GM21737 (cell line): Measurements from ENCODE around the gene TP53RK.
"Not testable (repeated sequence)": the region's sequence is repeated elsewhere in the genome, so short reads cannot be mapped to it uniquely, and the experiment has no call there.

Experiments
- ATAC-seq: cut with Tn5 transposase; IDR thresholded peaks from one replicate; pipeline ENCODE4 v1.9.1; 2021; ENCODE audit warnings: mild to moderate bottlenecking, moderate library complexity; ENCODE audit not compliant: unreplicated experiment

Gene TP53RK

GRCh38 chr20:46683939-46684750 is 5.1 kb downstream of the TP53RK start:
- no peak for ATAC-seq

GRCh38 chr20:46683668-46683938 is 5.6 kb downstream of the TP53RK start:
- no peak for ATAC-seq

- ATAC-seq = no peak
These were observed 6.1 kb downstream of the TP53RK start for GRCh38 chr20:46683011-46683667.

GRCh38 chr20:46682063-46682821 is 7.0 kb downstream of the TP53RK start:
- no peak for ATAC-seq

GRCh38 chr20:46681032-46681854 is 8.0 kb downstream of the TP53RK start:
- no peak for ATAC-seq

GRCh38 chr20:46680684-46681031 is 8.6 kb downstream of the TP53RK start:
- ATAC-seq = no peak

- no peak for ATAC-seq
These were observed 10.7 kb downstream of the TP53RK start for GRCh38 chr20:46678516-46678915.

GRCh38 chr20:46677608-46678007 is 11.6 kb downstream of the TP53RK start:
- no peak for ATAC-seq

- not testable (repeated sequence) for ATAC-seq
These were observed 12.5 kb downstream of the TP53RK start for GRCh38 chr20:46676649-46677316.

GRCh38 chr20:46674253-46675083 is 14.8 kb downstream of the TP53RK start:
- no peak for ATAC-seq

GRCh38 chr20:46673394-46674252 is 15.6 kb downstream of the TP53RK start:
- no peak for ATAC-seq

- no peak for ATAC-seq
These were observed 16.6 kb downstream of the TP53RK start for GRCh38 chr20:46672543-46673148.

GRCh38 chr20:46671866-46672542 is 17.2 kb downstream of the TP53RK start:
- no peak for ATAC-seq

GRCh38 chr20:46670585-46671584 is 18.4 kb downstream of the TP53RK start:
- no peak for ATAC-seq

GRCh38 chr20:46670228-46670584 is 19.0 kb downstream of the TP53RK start:
- ATAC-seq = no peak

- ATAC-seq = no peak
These were observed 22.3 kb downstream of the TP53RK start for GRCh38 chr20:46666818-46667515.
